HepG2 (cell line): ENCODE data around the gene SPP1. TPM values are rescaled to one million over a fixed set of nuclear protein-coding genes. Genes with fewer than 3 reads are reported as not detected.
A peak's percentile ranks its signal among the peaks of the same experiment; 100 is the strongest.

ENCODE experiments used
- ATAD3A ChIP-seq: sonication (generic); formaldehyde crosslinking; IDR thresholded peaks from 2 replicates; pipeline ENCODE4 v1.4.0; 2020; ENCODE audit warnings: missing genetic modification reagents
- DNMT3B ChIP-seq: conservative IDR thresholded peaks from 2 replicates; pipeline ENCODE4 v1.6.1; 2016; ENCODE audit warnings: missing biosample characterization, control low read depth
- ELF1 ChIP-seq: sonication (generic); formaldehyde crosslinking; IDR thresholded peaks from 2 replicates; pipeline ENCODE4 v1.4.0; 2020; ENCODE audit warnings: missing genetic modification reagents
- GATAD1 ChIP-seq: IDR thresholded peaks from 2 replicates; pipeline ENCODE4 v1.6.1; 2016; ENCODE audit warnings: missing genetic modification reagents, missing compliant biosample characterization
- GLI4 ChIP-seq: sonication (generic); formaldehyde crosslinking; IDR thresholded peaks from 2 replicates; pipeline ENCODE4 v1.5.1; 2020; ENCODE audit warnings: missing genetic modification reagents, mild to moderate bottlenecking, moderate library complexity, borderline replicate concordance
- KDM3A ChIP-seq: IDR thresholded peaks from 2 replicates; pipeline ENCODE4 v1.6.1; 2018; ENCODE audit warnings: low read depth, missing compliant biosample characterization
- KMT2B ChIP-seq: IDR thresholded peaks from 2 replicates; pipeline ENCODE4 v1.6.1; 2016; ENCODE audit warnings: missing genetic modification reagents, missing compliant biosample characterization
- POGZ ChIP-seq: sonication (generic); formaldehyde crosslinking; IDR thresholded peaks from 2 replicates; pipeline ENCODE4 v1.4.0; 2020; ENCODE audit warnings: mild to moderate bottlenecking, missing genetic modification reagents
- SOX6 ChIP-seq, 2 experiments: fragments of 450-650 bp in 1 of 2; sonication (generic) in 1 of 2; formaldehyde crosslinking in 1 of 2; IDR thresholded peaks; 2 replicates each; pipeline versions ENCODE4 v1.4.0 to v1.6.1; 2017 to 2020; ENCODE audit warnings: antibody characterized with exemption in 1 of 2, mild to moderate bottlenecking in 1 of 2, missing genetic modification reagents in 1 of 2
- SRSF9 ChIP-seq: fragments of 200-400 bp; formaldehyde crosslinking; IDR thresholded peaks from 2 replicates; pipeline ENCODE4 v1.6.1; 2018; ENCODE audit warnings: borderline replicate concordance, mild to moderate bottlenecking, low read depth, low read length; ENCODE audit not compliant: insufficient read depth, poor library complexity, severe bottlenecking
- TBX2 ChIP-seq: sonication (generic); formaldehyde crosslinking; IDR thresholded peaks from 2 replicates; pipeline ENCODE4 v1.5.0; 2020; ENCODE audit warnings: missing genetic modification reagents, mild to moderate bottlenecking, borderline replicate concordance
- ZNF256 ChIP-seq: sonication (generic); formaldehyde crosslinking; conservative IDR thresholded peaks from 2 replicates; pipeline ENCODE4 v1.4.0; 2020; ENCODE audit warnings: missing genetic modification reagents
- ZNF3 ChIP-seq: IDR thresholded peaks from 2 replicates; pipeline ENCODE4 v1.7.0; 2017; ENCODE audit warnings: inconsistent platforms
- ZNF333 ChIP-seq: sonication (generic); formaldehyde crosslinking; IDR thresholded peaks from 2 replicates; pipeline ENCODE4 v1.4.0; 2020; ENCODE audit warnings: mild to moderate bottlenecking, missing genetic modification reagents, borderline replicate concordance
- ZNF337 ChIP-seq: sonication (generic); formaldehyde crosslinking; IDR thresholded peaks from 2 replicates; pipeline ENCODE4 v1.5.1; 2020; ENCODE audit warnings: missing genetic modification reagents, low read depth, mild to moderate bottlenecking, borderline replicate concordance
- ZNF546 ChIP-seq: sonication (generic); formaldehyde crosslinking; conservative IDR thresholded peaks from 2 replicates; pipeline ENCODE4 v1.8.1; 2023; ENCODE audit warnings: mild to moderate bottlenecking, missing genetic modification reagents
- ZNF792 ChIP-seq: IDR thresholded peaks from 2 replicates; pipeline ENCODE4 v1.6.1; 2016
- polyA plus RNA-seq, 8 experiments: library from polyadenylated mRNA; depleted of rRNA in 3 of 8; stranded (reverse) in 7 of 8; unstranded in 1 of 8; fragments of >200 nt; fragmentation: Illumina TruSeq in 4 of 8; extraction: Trizol in 4 of 8; gene quantifications; 2 replicates each; pipeline versions ENCODE4 v1.2.1 to v1.2.3, GENCODE V29; 2011 to 2016; ENCODE audit warnings: low read depth in 4 of 8, missing spikeins in 1 of 8, mixed read lengths in 1 of 8; ENCODE audit not compliant: insufficient read depth in 1 of 8
- total RNA-seq, 5 experiments: library from RNA; depleted of rRNA; stranded (reverse); fragments of >200 nt; fragmentation: Illumina TruSeq; extraction: Trizol; gene quantifications; 2 replicates each; pipeline ENCODE4 v1.2.3, GENCODE V29; 2016; ENCODE audit warnings: low read depth in 1 of 5
- TF ChIP-seq, protein P1 (sequence below): sonication (generic); formaldehyde crosslinking; IDR thresholded peaks from 2 replicates; pipeline ENCODE4 v1.8.1; 2023; ENCODE audit warnings: mild to moderate bottlenecking, missing genetic modification reagents, borderline replicate concordance
- TF ChIP-seq, protein P2 (sequence below): IDR thresholded peaks from 2 replicates; pipeline ENCODE4 v1.6.1; 2012; ENCODE audit warnings: low read depth, low read length, improper control_type of control experiment
- TF ChIP-seq, protein P3 (sequence below): sonication (generic); formaldehyde crosslinking; IDR thresholded peaks from 2 replicates; pipeline ENCODE4 v1.5.0; 2020; ENCODE audit warnings: mild to moderate bottlenecking, missing genetic modification reagents, borderline replicate concordance
- TF ChIP-seq, protein P4 (sequence below): sonication (generic); formaldehyde crosslinking; IDR thresholded peaks from 2 replicates; pipeline ENCODE4 v1.9.0; 2021; ENCODE audit warnings: missing genetic modification reagents, mild to moderate bottlenecking, borderline replicate concordance

The SPP1 gene
- total and polyA plus RNA-seq, 2 of the 13 experiments (the other 11 are each of a cell fraction or from before 2014, with no cell fraction given) = 682 to 788 TPM

DNA sequence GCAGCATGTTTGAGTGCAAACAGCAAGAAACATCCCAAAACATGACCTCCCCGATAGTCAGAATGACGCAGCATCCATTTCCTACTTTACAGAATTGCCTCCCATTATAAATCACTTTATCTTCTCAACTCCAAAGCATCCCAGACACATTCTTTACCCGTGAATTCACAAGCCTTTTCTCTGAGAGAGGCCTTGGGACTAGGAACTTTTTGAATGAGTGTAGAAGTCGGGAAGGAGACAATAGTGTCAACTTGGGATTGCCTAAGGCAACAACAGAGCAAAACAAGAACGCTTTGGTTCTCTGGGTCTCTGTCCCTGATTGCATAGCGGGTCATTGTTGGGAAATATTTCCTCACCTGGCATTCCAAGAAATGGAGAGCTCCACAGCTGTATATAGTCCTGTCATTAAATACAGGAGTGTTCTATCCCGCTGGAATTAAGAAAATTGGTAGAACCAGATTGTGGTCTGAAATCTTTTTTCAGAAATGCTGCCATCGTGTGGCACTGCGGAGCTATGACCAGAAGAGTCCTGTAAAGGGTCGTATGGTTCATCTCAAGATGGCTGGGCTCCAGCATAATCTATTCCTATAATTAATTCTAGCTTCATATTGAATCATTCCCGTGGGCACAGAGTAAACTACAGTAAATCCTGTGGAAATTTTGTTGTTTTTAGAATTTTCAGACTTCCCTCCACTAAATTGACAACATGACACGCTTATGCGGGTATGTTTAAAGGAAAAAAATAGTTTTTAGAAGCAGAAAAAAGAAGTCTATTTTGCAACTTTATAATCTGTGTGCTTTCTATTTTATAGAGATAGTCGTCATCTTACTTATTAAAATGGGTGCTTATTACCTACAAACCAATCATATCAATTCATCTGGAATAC lies 2.0 kb upstream of the SPP1 start (continued):
- no peak for TF ChIP-seq ZNF337 (CRISPR knock-in tag)
- TF ChIP-seq, protein P1, sequence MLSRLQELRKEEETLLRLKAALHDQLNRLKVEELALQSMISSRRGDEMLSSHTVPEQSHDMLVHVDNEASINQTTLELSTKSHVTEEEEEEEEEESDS = no peak
- TF ChIP-seq SOX6 (IDR thresholded peaks at IDR 0.05) = no peak
- peak; percentile 31; the same call in 1 of the 2 replicates for TF ChIP-seq SOX6 (CRISPR knock-in tag; IDR thresholded peaks at IDR 0.05)
- TF ChIP-seq GATAD1 (CRISPR knock-in tag) = 0 out of 2 replicates have a peak, but pooled peaks have one; percentile 4
- no peak for TF ChIP-seq DNMT3B
- TF ChIP-seq, protein P2, sequence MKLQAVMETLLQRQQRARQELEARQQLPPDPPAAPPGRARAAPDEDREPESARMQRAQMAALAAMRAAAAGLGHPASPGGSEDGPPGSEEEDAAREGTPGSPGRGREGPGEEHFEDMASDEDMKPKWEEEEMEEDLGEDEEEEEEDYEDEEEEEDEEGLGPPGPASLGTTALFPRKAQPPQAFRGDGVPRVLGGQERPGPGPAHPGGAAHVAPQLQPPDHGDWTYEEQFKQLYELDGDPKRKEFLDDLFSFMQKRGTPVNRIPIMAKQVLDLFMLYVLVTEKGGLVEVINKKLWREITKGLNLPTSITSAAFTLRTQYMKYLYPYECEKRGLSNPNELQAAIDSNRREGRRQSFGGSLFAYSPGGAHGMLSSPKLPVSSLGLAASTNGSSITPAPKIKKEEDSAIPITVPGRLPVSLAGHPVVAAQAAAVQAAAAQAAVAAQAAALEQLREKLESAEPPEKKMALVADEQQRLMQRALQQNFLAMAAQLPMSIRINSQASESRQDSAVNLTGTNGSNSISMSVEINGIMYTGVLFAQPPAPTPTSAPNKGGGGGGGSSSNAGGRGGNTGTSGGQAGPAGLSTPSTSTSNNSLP = no peak
- TF ChIP-seq ZNF546 (CRISPR knock-in tag) = no peak
- no peak for TF ChIP-seq GLI4 (CRISPR knock-in tag)
- 0 out of 2 replicates have a peak, but pooled peaks have one; percentile 23 for TF ChIP-seq POGZ (CRISPR knock-in tag)
- TF ChIP-seq, protein P3, sequence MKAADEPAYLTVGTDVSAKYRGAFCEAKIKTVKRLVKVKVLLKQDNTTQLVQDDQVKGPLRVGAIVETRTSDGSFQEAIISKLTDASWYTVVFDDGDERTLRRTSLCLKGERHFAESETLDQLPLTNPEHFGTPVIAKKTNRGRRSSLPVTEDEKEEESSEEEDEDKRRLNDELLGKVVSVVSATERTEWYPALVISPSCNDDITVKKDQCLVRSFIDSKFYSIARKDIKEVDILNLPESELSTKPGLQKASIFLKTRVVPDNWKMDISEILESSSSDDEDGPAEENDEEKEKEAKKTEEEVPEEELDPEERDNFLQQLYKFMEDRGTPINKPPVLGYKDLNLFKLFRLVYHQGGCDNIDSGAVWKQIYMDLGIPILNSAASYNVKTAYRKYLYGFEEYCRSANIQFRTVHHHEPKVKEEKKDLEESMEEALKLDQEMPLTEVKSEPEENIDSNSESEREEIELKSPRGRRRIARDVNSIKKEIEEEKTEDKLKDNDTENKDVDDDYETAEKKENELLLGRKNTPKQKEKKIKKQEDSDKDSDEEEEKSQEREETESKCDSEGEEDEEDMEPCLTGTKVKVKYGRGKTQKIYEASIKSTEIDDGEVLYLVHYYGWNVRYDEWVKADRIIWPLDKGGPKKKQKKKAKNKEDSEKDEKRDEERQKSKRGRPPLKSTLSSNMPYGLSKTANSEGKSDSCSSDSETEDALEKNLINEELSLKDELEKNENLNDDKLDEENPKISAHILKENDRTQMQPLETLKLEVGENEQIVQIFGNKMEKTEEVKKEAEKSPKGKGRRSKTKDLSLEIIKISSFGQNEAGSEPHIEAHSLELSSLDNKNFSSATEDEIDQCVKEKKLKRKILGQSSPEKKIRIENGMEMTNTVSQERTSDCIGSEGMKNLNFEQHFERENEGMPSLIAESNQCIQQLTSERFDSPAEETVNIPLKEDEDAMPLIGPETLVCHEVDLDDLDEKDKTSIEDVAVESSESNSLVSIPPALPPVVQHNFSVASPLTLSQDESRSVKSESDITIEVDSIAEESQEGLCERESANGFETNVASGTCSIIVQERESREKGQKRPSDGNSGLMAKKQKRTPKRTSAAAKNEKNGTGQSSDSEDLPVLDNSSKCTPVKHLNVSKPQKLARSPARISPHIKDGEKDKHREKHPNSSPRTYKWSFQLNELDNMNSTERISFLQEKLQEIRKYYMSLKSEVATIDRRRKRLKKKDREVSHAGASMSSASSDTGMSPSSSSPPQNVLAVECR (CRISPR knock-in tag) = no peak
- TF ChIP-seq TBX2 (CRISPR knock-in tag) = 0 out of 2 replicates have a peak, but pooled peaks have one; percentile 18
- no peak for TF ChIP-seq ZNF333
- TF ChIP-seq KMT2B = 0 out of 2 replicates have a peak, but pooled peaks have one; percentile 50
- no peak for TF ChIP-seq ATAD3A (CRISPR knock-in tag)
- 0 out of 2 replicates have a peak, but pooled peaks have one; percentile 20 for TF ChIP-seq ZNF3
- no peak for TF ChIP-seq ZNF256 (CRISPR knock-in tag)
- 0 out of 2 replicates have a peak, but pooled peaks have one; percentile 23 for TF ChIP-seq ZNF792 (CRISPR knock-in tag)
- TF ChIP-seq, protein P4, sequence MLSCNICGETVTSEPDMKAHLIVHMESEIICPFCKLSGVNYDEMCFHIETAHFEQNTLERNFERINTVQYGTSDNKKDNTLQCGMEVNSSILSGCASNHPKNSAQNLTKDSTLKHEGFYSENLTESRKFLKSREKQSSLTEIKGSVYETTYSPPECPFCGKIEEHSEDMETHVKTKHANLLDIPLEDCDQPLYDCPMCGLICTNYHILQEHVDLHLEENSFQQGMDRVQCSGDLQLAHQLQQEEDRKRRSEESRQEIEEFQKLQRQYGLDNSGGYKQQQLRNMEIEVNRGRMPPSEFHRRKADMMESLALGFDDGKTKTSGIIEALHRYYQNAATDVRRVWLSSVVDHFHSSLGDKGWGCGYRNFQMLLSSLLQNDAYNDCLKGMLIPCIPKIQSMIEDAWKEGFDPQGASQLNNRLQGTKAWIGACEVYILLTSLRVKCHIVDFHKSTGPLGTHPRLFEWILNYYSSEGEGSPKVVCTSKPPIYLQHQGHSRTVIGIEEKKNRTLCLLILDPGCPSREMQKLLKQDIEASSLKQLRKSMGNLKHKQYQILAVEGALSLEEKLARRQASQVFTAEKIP (CRISPR knock-in tag) = no peak
- peak; percentile 29; the same call in 1 of the 2 replicates for TF ChIP-seq KDM3A
- TF ChIP-seq ELF1 = no peak
- TF ChIP-seq SRSF9 = no peak
